Measurements from ENCODE around the gene FRYL. TPM values are rescaled to one million over a fixed set of nuclear protein-coding genes. Genes with fewer than 3 reads are reported as not detected.

Gene FRYL
- total RNA-seq, 1 experiment from 2014 or later = 103 TPM

GRCh38 chr4:48490680-48491513 lies 289.2 kb downstream of the FRYL start:
- H3K79me2 ChIP-seq (ENCODE audit: low read length) = no peaks in the 10 kb centered on the region
- no peak overlapping the region for H3K4me3 ChIP-seq (ENCODE audit: low read length)
- H3K4me1 ChIP-seq (ENCODE audit: low read length) = no peaks in the 10 kb centered on the region
- no peak for DNase-seq
- no peaks in the 10 kb centered on the region for H3K36me3 ChIP-seq (ENCODE audit: insufficient read depth, low read length)
- no peak overlapping the region for H3K4me2 ChIP-seq (ENCODE audit: low read depth, low read length, poor library complexity, severe bottlenecking)
- H4K20me1 ChIP-seq (ENCODE audit: insufficient read depth, low read depth, low read length) = no peaks in the 10 kb centered on the region
- no peak overlapping the region for H3K27ac ChIP-seq (ENCODE audit: low read length)
- H3K27me3 ChIP-seq (ENCODE audit: low read length) = no peaks in the 10 kb centered on the region
- no peak overlapping the region for H2AFZ ChIP-seq (ENCODE audit: low read length)
- no peaks in the 10 kb centered on the region for H3K9me2 ChIP-seq (replicated peaks; ENCODE audit: insufficient read depth, low read length)
- H3K9me3 ChIP-seq (ENCODE audit: low read length) = no peaks in the 10 kb centered on the region
- no peak overlapping the region for H3K9ac ChIP-seq (ENCODE audit: low read length)

GRCh38 chr4:48490012-48490679 lies 289.9 kb downstream of the FRYL start, which contains the start of gene ZAR1:
TSS of gene ZAR1 (plus strand) at chr4:48490252. CDS start at chr4:48490292, 40 bp downstream.
- no peak within 1 kb of the TSS for H3K4me2 ChIP-seq (ENCODE audit: low read depth, low read length, poor library complexity, severe bottlenecking)

GRCh38 chr4:48489683-48490011 lies 290.4 kb downstream of the FRYL start:
- Histone ChIP-seq H3K36me3 (ENCODE audit: insufficient read depth, low read length) (no peaks in the 10 kb centered on the region), H3K4me3 (ENCODE audit: low read length) (no peak overlapping the region), H3K27ac (ENCODE audit: low read length) (no peak overlapping the region), H3K4me2 (ENCODE audit: low read depth, low read length, poor library complexity, severe bottlenecking) (no peak overlapping the region), H3K9ac (ENCODE audit: low read length) (no peak overlapping the region), H3K27me3 (ENCODE audit: low read length) (no peaks in the 10 kb centered on the region), H2AFZ (ENCODE audit: low read length) (no peak overlapping the region), H3K9me2 (replicated peaks; ENCODE audit: insufficient read depth, low read length) (no peaks in the 10 kb centered on the region), H3K79me2 (ENCODE audit: low read length) (no peaks in the 10 kb centered on the region), H4K20me1 (ENCODE audit: insufficient read depth, low read depth, low read length) (no peaks in the 10 kb centered on the region), H3K9me3 (ENCODE audit: low read length) (no peaks in the 10 kb centered on the region), H3K4me1 (ENCODE audit: low read length) (no peaks in the 10 kb centered on the region)
- DNase-seq = no peak

More at GRCh38 chr4:48490012-48490679, 289.9 kb downstream of the FRYL start, which contains the start of gene ZAR1:
- Histone ChIP-seq H3K79me2 (ENCODE audit: low read length) (no peaks in the 10 kb centered on the region), H3K36me3 (ENCODE audit: insufficient read depth, low read length) (no peaks in the 10 kb centered on the region), H3K9ac (ENCODE audit: low read length) (no peak within 1 kb of the TSS), H3K9me3 (ENCODE audit: low read length) (no peaks in the 10 kb centered on the region), H2AFZ (ENCODE audit: low read length) (no peak within 1 kb of the TSS), H3K27ac (ENCODE audit: low read length) (no peak within 1 kb of the TSS), H3K27me3 (ENCODE audit: low read length) (no peaks in the 10 kb centered on the region), H3K9me2 (replicated peaks; ENCODE audit: insufficient read depth, low read length) (no peaks in the 10 kb centered on the region), H4K20me1 (ENCODE audit: insufficient read depth, low read depth, low read length) (no peaks in the 10 kb centered on the region), H3K4me1 (ENCODE audit: low read length) (no peaks in the 10 kb centered on the region), H3K4me3 (ENCODE audit: low read length) (no peak within 1 kb of the TSS)
- no peak for DNase-seq

DNA sequence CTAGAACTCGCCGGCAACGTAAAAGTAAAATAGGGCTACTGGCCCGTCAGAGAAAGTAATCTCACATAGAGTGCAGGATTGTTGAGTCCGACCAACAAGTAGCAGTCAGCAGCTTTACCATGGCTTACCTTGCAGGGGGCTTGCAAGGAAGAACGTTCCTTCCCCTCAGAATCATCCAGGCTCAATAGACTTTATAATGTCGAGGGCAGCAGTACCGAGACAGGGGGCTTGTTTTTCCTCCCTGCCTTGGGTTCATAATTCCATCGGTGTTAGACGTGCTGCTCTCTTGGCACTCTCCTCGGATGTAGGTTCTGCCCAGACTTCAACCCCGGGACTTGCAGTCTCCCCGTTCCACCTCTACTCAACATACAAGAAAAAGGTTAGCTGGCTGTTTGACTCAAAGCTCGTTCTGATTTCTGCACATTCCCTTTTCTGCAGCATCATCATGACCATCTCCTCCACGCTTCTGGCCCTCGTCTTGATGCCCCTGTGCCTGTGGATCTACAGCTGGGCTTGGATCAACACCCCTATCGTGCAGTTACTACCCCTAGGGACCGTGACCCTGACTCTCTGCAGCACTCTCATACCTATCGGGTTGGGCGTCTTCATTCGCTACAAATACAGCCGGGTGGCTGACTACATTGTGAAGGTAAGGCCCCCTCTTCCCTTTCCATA lies 295.4 kb downstream of the FRYL start:
- Histone ChIP-seq H2AFZ (ENCODE audit: low read length) (no peak overlapping the region), H3K4me3 (ENCODE audit: low read length) (no peak overlapping the region), H3K4me1 (ENCODE audit: low read length) (no peaks in the 10 kb centered on the region), H3K79me2 (ENCODE audit: low read length) (no peaks in the 10 kb centered on the region), H3K36me3 (ENCODE audit: insufficient read depth, low read length) (no peaks in the 10 kb centered on the region), H3K9ac (ENCODE audit: low read length) (no peak overlapping the region), H3K9me2 (replicated peaks; ENCODE audit: insufficient read depth, low read length) (no peaks in the 10 kb centered on the region), H4K20me1 (ENCODE audit: insufficient read depth, low read depth, low read length) (no peaks in the 10 kb centered on the region), H3K27ac (ENCODE audit: low read length) (no peak overlapping the region), H3K9me3 (ENCODE audit: low read length) (no peaks in the 10 kb centered on the region), H3K27me3 (ENCODE audit: low read length) (no peaks in the 10 kb centered on the region), H3K4me2 (ENCODE audit: low read depth, low read length, poor library complexity, severe bottlenecking) (no peak overlapping the region)
- DNase-seq = no peak

GRCh38 chr4:48483777-48484493 lies 296.1 kb downstream of the FRYL start:
- Histone ChIP-seq H3K9me3 (ENCODE audit: low read length) (no peaks in the 10 kb centered on the region), H3K4me2 (ENCODE audit: low read depth, low read length, poor library complexity, severe bottlenecking) (no peak overlapping the region), H2AFZ (ENCODE audit: low read length) (no peak overlapping the region), H3K4me1 (ENCODE audit: low read length) (no peaks in the 10 kb centered on the region), H3K27ac (ENCODE audit: low read length) (no peak overlapping the region), H4K20me1 (ENCODE audit: insufficient read depth, low read depth, low read length) (no peaks in the 10 kb centered on the region), H3K27me3 (ENCODE audit: low read length) (no peaks in the 10 kb centered on the region), H3K36me3 (ENCODE audit: insufficient read depth, low read length) (no peaks in the 10 kb centered on the region), H3K4me3 (ENCODE audit: low read length) (no peak overlapping the region), H3K79me2 (ENCODE audit: low read length) (no peaks in the 10 kb centered on the region), H3K9ac (ENCODE audit: low read length) (no peak overlapping the region), H3K9me2 (replicated peaks; ENCODE audit: insufficient read depth, low read length) (no peaks in the 10 kb centered on the region)
- DNase-seq = no peak

DNA sequence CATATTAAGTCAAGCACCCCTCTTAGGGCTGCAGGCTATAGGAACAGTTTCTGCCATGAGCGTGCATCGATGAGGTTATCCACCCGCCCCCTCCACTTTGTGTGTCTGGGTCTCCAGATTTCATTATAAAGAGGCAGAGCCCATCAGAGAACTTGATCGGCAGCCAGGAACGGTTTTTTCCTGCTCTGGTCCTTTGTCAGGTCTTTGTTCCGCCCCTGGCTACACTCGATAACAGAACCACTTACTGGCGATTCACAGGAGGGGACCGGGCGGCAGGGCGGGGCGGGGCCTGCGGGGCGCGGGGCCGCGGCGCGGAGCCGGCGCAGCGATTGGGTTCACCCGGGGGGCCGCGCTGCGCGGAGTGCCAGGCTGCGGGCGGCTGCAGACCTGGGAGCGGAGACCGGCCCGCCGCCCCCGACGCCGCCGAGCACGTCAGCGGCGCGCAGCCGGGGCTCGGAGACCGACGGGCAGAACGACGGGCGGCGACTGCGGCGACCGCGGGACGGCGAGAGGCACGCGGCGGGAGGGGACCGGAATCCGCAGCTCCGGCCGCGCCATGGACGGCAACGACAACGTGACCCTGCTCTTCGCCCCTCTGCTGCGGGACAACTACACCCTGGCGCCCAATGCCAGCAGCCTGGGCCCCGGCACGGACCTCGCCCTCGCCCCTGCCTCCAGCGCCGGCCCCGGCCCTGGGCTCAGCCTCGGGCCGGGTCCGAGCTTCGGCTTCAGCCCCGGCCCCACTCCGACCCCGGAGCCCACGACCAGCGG lies 296.9 kb downstream of the FRYL start, which contains the start of gene SLC10A4:
Gene SLC10A4 (plus strand): TSS at position 338 of the 771 bp plus-strand sequence. CDS start 219 bp downstream, at position 557.
- H3K79me2 ChIP-seq (ENCODE audit: low read length) = no peaks in the 10 kb centered on the region

DNA sequence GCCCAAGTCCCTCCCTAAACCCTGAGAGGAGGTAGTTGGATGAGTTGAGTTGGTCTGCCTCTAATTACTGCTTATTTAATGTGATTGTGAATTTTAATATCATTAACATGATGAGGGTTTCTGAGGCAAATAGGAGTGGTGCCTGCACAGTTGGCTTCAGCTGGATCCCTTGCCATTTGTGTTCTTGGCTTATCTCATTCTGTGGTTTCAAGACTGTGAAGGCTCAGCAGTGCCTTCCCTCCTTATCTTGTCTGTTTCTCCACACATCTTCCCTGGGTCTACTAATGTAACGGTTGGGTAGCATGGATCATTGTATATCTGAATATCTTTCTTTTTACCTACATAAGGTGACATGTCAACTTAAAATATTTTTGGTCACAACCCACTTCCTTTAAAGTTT lies 298.5 kb downstream of the FRYL start:
- no peak overlapping the region for H3K27ac ChIP-seq (ENCODE audit: low read length)
- no peak for DNase-seq
- H3K9me2 ChIP-seq (replicated peaks; ENCODE audit: insufficient read depth, low read length) = no peaks in the 10 kb centered on the region
- no peaks in the 10 kb centered on the region for H3K4me1 ChIP-seq (ENCODE audit: low read length)
- no peaks in the 10 kb centered on the region for H3K27me3 ChIP-seq (ENCODE audit: low read length)
- no peak overlapping the region for H3K9ac ChIP-seq (ENCODE audit: low read length)
- H3K79me2 ChIP-seq (ENCODE audit: low read length) = no peaks in the 10 kb centered on the region
- no peaks in the 10 kb centered on the region for H3K9me3 ChIP-seq (ENCODE audit: low read length)
- H3K4me3 ChIP-seq (ENCODE audit: low read length) = no peak overlapping the region
- H3K4me2 ChIP-seq (ENCODE audit: low read depth, low read length, poor library complexity, severe bottlenecking) = no peak overlapping the region
- H3K36me3 ChIP-seq (ENCODE audit: insufficient read depth, low read length) = no peaks in the 10 kb centered on the region
- no peak overlapping the region for H2AFZ ChIP-seq (ENCODE audit: low read length)
- H4K20me1 ChIP-seq (ENCODE audit: insufficient read depth, low read depth, low read length) = no peaks in the 10 kb centered on the region

More for the DNA sequence above, 296.9 kb downstream of the FRYL start, which contains the start of gene SLC10A4:
- H3K27me3 ChIP-seq (ENCODE audit: low read length) = no peaks in the 10 kb centered on the region
- no peaks in the 10 kb centered on the region for H3K9me2 ChIP-seq (replicated peaks; ENCODE audit: insufficient read depth, low read length)
- H3K4me1 ChIP-seq (ENCODE audit: low read length) = no peaks in the 10 kb centered on the region
- H3K27ac ChIP-seq (ENCODE audit: low read length) = no peak within 1 kb of the TSS
- no peaks in the 10 kb centered on the region for H3K9me3 ChIP-seq (ENCODE audit: low read length)
- H4K20me1 ChIP-seq (ENCODE audit: insufficient read depth, low read depth, low read length) = no peaks in the 10 kb centered on the region
- H3K9ac ChIP-seq (ENCODE audit: low read length) = no peak within 1 kb of the TSS
- H3K4me2 ChIP-seq (ENCODE audit: low read depth, low read length, poor library complexity, severe bottlenecking) = no peak within 1 kb of the TSS
- no peak within 1 kb of the TSS for H3K4me3 ChIP-seq (ENCODE audit: low read length)
- no peak for DNase-seq
- no peaks in the 10 kb centered on the region for H3K36me3 ChIP-seq (ENCODE audit: insufficient read depth, low read length)
- H2AFZ ChIP-seq (ENCODE audit: low read length) = no peak within 1 kb of the TSS

All from Karpas-422 (cell line).